HEK293 (cell line): ENCODE results near the gene KRT79.
A peak's percentile ranks its signal among the peaks of the same experiment; 100 is the strongest.

Experiments used
- GLI4 ChIP-seq: fragments of 450-650 bp; formaldehyde crosslinking; IDR thresholded peaks from 2 replicates; pipeline ENCODE4 v1.5.1; 2016; ENCODE audit warnings: missing biosample characterization, missing genetic modification characterization
- HOXA7 ChIP-seq: sonication (generic); formaldehyde crosslinking; IDR thresholded peaks from 2 replicates; pipeline ENCODE4 v1.8.1; 2022; ENCODE audit warnings: missing genetic modification reagents, borderline replicate concordance
- KLF10 ChIP-seq: fragments of 450-650 bp; IDR thresholded peaks from 2 replicates; pipeline ENCODE4 v1.5.1; 2018; ENCODE audit warnings: missing biosample characterization, mild to moderate bottlenecking, missing genetic modification characterization
- KLF7 ChIP-seq: fragments of 450-650 bp; formaldehyde crosslinking; IDR thresholded peaks from 2 replicates; pipeline ENCODE4 v1.5.1; 2016; ENCODE audit warnings: missing biosample characterization, missing genetic modification characterization, borderline replicate concordance
- OVOL3 ChIP-seq: fragments of 450-650 bp; formaldehyde crosslinking; IDR thresholded peaks from 2 replicates; pipeline ENCODE4 v1.5.1; 2016; ENCODE audit warnings: missing biosample characterization, missing genetic modification characterization
- PRDM4 ChIP-seq: fragments of 450-650 bp; formaldehyde crosslinking; IDR thresholded peaks from 2 replicates; pipeline ENCODE4 v1.5.1; 2017; ENCODE audit warnings: missing biosample characterization, missing genetic modification characterization
- ZBTB7A ChIP-seq: fragments of 450-650 bp; formaldehyde crosslinking; IDR thresholded peaks from 2 replicates; pipeline ENCODE4 v1.5.1; 2016; ENCODE audit warnings: low read depth, missing biosample characterization, missing genetic modification characterization
- ZNF148 ChIP-seq: fragments of 450-650 bp; formaldehyde crosslinking; IDR thresholded peaks from 2 replicates; pipeline ENCODE4 v1.5.0; 2017; ENCODE audit warnings: missing biosample characterization, missing genetic modification characterization, borderline replicate concordance
- ZNF155 ChIP-seq: fragments of 450-650 bp; formaldehyde crosslinking; IDR thresholded peaks from 2 replicates; pipeline ENCODE4 v1.5.1; 2016; ENCODE audit warnings: missing biosample characterization, missing genetic modification characterization
- ZNF239 ChIP-seq: fragments of 450-650 bp; formaldehyde crosslinking; IDR thresholded peaks from 2 replicates; pipeline ENCODE4 v1.5.1; 2016; ENCODE audit warnings: missing biosample characterization, missing genetic modification characterization
- ZNF280C ChIP-seq: fragments of 450-650 bp; formaldehyde crosslinking; IDR thresholded peaks from 2 replicates; pipeline ENCODE4 v1.5.1; 2016; ENCODE audit warnings: missing biosample characterization, missing genetic modification characterization
- ZNF324 ChIP-seq: fragments of 450-650 bp; formaldehyde crosslinking; IDR thresholded peaks from 2 replicates; pipeline ENCODE4 v1.5.1; 2016; ENCODE audit warnings: missing biosample characterization, missing genetic modification characterization
- ZNF362 ChIP-seq: fragments of 450-650 bp; formaldehyde crosslinking; IDR thresholded peaks from 2 replicates; pipeline ENCODE4 v1.5.1; 2016; ENCODE audit warnings: missing biosample characterization, missing genetic modification characterization
- ZNF366 ChIP-seq: fragments of 450-650 bp; formaldehyde crosslinking; conservative IDR thresholded peaks from 2 replicates; pipeline ENCODE4 v1.5.1; 2016; ENCODE audit warnings: missing biosample characterization, missing genetic modification characterization
- ZNF416 ChIP-seq: fragments of 450-650 bp; formaldehyde crosslinking; IDR thresholded peaks from 2 replicates; pipeline ENCODE4 v1.5.1; 2016; ENCODE audit warnings: missing biosample characterization, missing genetic modification characterization
- ZNF560 ChIP-seq: fragments of 450-650 bp; formaldehyde crosslinking; IDR thresholded peaks from 2 replicates; pipeline ENCODE4 v1.5.1; 2017; ENCODE audit warnings: missing biosample characterization, missing genetic modification characterization, borderline replicate concordance
- ZNF600 ChIP-seq: fragments of 450-650 bp; formaldehyde crosslinking; IDR thresholded peaks from 2 replicates; pipeline ENCODE4 v1.5.1; 2016; ENCODE audit warnings: missing biosample characterization, missing genetic modification characterization
- ZNF639 ChIP-seq: fragments of 450-650 bp; formaldehyde crosslinking; IDR thresholded peaks from 2 replicates; pipeline ENCODE4 v1.5.1; 2016; ENCODE audit warnings: missing biosample characterization, missing genetic modification characterization
- ZNF701 ChIP-seq: fragments of 450-650 bp; formaldehyde crosslinking; IDR thresholded peaks from 2 replicates; pipeline ENCODE4 v1.5.1; 2016; ENCODE audit warnings: missing biosample characterization, missing genetic modification characterization
- ZNF707 ChIP-seq: fragments of 450-650 bp; formaldehyde crosslinking; IDR thresholded peaks from 2 replicates; pipeline ENCODE4 v1.5.1; 2016; ENCODE audit warnings: missing biosample characterization, missing genetic modification characterization
- ZNF837 ChIP-seq: fragments of 450-650 bp; formaldehyde crosslinking; IDR thresholded peaks from 2 replicates; pipeline ENCODE4 v1.5.1; 2016; ENCODE audit warnings: missing biosample characterization, missing genetic modification characterization
- ZSCAN5A ChIP-seq: fragments of 450-650 bp; formaldehyde crosslinking; IDR thresholded peaks from 2 replicates; pipeline ENCODE4 v1.5.1; 2016; ENCODE audit warnings: missing biosample characterization, missing genetic modification characterization

The KRT79 gene

GRCh38 chr12:52838609-52839435 is 4.7 kb upstream of the KRT79 start (continued):
- TF ChIP-seq PRDM4 (tag by site-specific recombination) (no peak), OVOL3 (no peak), ZNF639 (tag by site-specific recombination) (no peak), ZNF155 (no peak), ZBTB7A (tag by site-specific recombination) (no peak), KLF10 (tag by site-specific recombination) (no peak), ZNF324 (tag by site-specific recombination) (no peak), ZSCAN5A (tag by site-specific recombination) (no peak), ZNF837 (tag by site-specific recombination) (no peak), ZNF560 (tag by site-specific recombination) (no peak), ZNF600 (peak; percentile 69), ZNF701 (no peak), ZNF707 (tag by site-specific recombination) (no peak), ZNF280C (no peak), GLI4 (no peak), ZNF148 (tag by site-specific recombination) (no peak), KLF7 (tag by site-specific recombination) (no peak), ZNF366 (tag by site-specific recombination) (no peak), ZNF416 (no peak), HOXA7 (CRISPR knock-in tag) (no peak), ZNF239 (tag by site-specific recombination) (no peak), ZNF362 (no peak)
